Mesothelial cell of epicardium (in vitro differentiated cells): ENCODE results near the gene HYOU1. TPM values are rescaled to one million over a fixed set of nuclear protein-coding genes. Genes with fewer than 3 reads are reported as not detected.
A peak's percentile ranks its signal among the peaks of the same experiment; 100 is the strongest.

Experiments used
- DNase-seq, 2 experiments: peaks; one replicate each; pipeline ENCODE4 v3.0.0; 2021; ENCODE audit warnings: low spot score in 2 of 2; ENCODE audit not compliant: unreplicated experiment in 2 of 2
- H3K27ac Mint-ChIP-seq: 2 replicates; pipeline ENCODE4 v1.8.0; 2021; ENCODE audit warnings: mixed read lengths
- H3K27me3 Mint-ChIP-seq: 2 replicates; pipeline ENCODE4 v1.8.0; 2021; ENCODE audit warnings: low read depth, mixed read lengths
- H3K36me3 Mint-ChIP-seq: 2 replicates; pipeline ENCODE4 v1.8.0; 2021; ENCODE audit warnings: mixed read lengths
- H3K4me1 Mint-ChIP-seq: 2 replicates; pipeline ENCODE4 v1.8.0; 2021; ENCODE audit warnings: mixed read lengths
- H3K4me3 Mint-ChIP-seq: 2 replicates; pipeline ENCODE4 v1.8.0; 2021; ENCODE audit warnings: mild to moderate bottlenecking, moderate library complexity, mixed read lengths
- H3K9me3 Mint-ChIP-seq: 2 replicates; pipeline ENCODE4 v1.8.0; 2021; ENCODE audit warnings: mixed read lengths
- CTCF ChIP-seq: fragments of 200-600 bp; sonication (generic); IDR thresholded peaks from one replicate; pipeline ENCODE4 v1.5.0; 2021; ENCODE audit warnings: antibody characterized with exemption; ENCODE audit not compliant: unreplicated experiment
- total RNA-seq: library from RNA; stranded (reverse); gene quantifications from 3 replicates; pipeline ENCODE4 v1.2.1, GENCODE V29; 2021

The HYOU1 gene
- total RNA-seq, 1 donor from 2014 or later: 133 TPM

GRCh38 chr11:119012629-119013170 is 44.3 kb downstream of the HYOU1 start:
- TF ChIP-seq CTCF: no peak
- H3K4me1 Mint-ChIP-seq: peaks cover 6% of the 10 kb centered on the region
- peak overlapping the region; percentile 26 for H3K27ac Mint-ChIP-seq
- peaks cover 32% of the 10 kb centered on the region for H3K36me3 Mint-ChIP-seq
- DNase-seq: no peak
- no peaks in the 10 kb centered on the region for H3K27me3 Mint-ChIP-seq
- H3K4me3 Mint-ChIP-seq: no peak overlapping the region
- no peaks in the 10 kb centered on the region for H3K9me3 Mint-ChIP-seq

- no peak for DNase-seq
- no peaks in the 10 kb centered on the region for H3K9me3 Mint-ChIP-seq
- no peaks in the 10 kb centered on the region for H3K27me3 Mint-ChIP-seq
- no peaks in the 10 kb centered on the region for H3K4me1 Mint-ChIP-seq
- no peak overlapping the region for H3K4me3 Mint-ChIP-seq
- H3K36me3 Mint-ChIP-seq: peaks cover 38% of the 10 kb centered on the region
- TF ChIP-seq CTCF: no peak
- H3K27ac Mint-ChIP-seq: no peak overlapping the region
Observed at GRCh38 chr11:119011476-119012053, 45.4 kb downstream of the HYOU1 start.

- Mint-ChIP-seq H3K4me3 (no peak overlapping the region), H3K27me3 (no peaks in the 10 kb centered on the region), H3K27ac (no peak overlapping the region), H3K36me3 (peaks cover 19% of the 10 kb centered on the region), H3K4me1 (no peaks in the 10 kb centered on the region), H3K9me3 (no peaks in the 10 kb centered on the region)
- TF ChIP-seq CTCF: no peak
- DNase-seq: no peak
Observed at GRCh38 chr11:119006656-119007055, 50.3 kb downstream of the HYOU1 start.

GRCh38 chr11:119000906-119001305 is 56.1 kb downstream of the HYOU1 start:
- Mint-ChIP-seq H3K9me3 (no peaks in the 10 kb centered on the region), H3K4me3 (no peak overlapping the region), H3K27me3 (no peaks in the 10 kb centered on the region), H3K27ac (peak overlapping the region; percentile 67), H3K36me3 (peaks cover 15% of the 10 kb centered on the region), H3K4me1 (peaks cover 30% of the 10 kb centered on the region)
- DNase-seq: no peak
- no peak for TF ChIP-seq CTCF

- peak overlapping the region; percentile 96 for H3K27ac Mint-ChIP-seq
- peaks cover 30% of the 10 kb centered on the region for H3K4me1 Mint-ChIP-seq
- peak overlapping the region; percentile 91 for H3K4me3 Mint-ChIP-seq
- no peaks in the 10 kb centered on the region for H3K9me3 Mint-ChIP-seq
- no peaks in the 10 kb centered on the region for H3K27me3 Mint-ChIP-seq
- no peak for TF ChIP-seq CTCF
- peak in 1 of 2 experiments; percentile 45 for DNase-seq
- H3K36me3 Mint-ChIP-seq: peaks cover 12% of the 10 kb centered on the region
Observed at GRCh38 chr11:118998822-118999221, 58.2 kb downstream of the HYOU1 start.
